Karpas-422 (cell line): ENCODE measurements around the gene GPA33. TPM values are rescaled to one million over a fixed set of nuclear protein-coding genes. Genes with fewer than 3 reads are reported as not detected.

ENCODE experiments used
- DNase-seq: peaks from one replicate; pipeline ENCODE4 v3.0.0-alpha.2; 2015
- H2AFZ ChIP-seq: fragments of 200-600 bp; sonication (generic); 2 replicates; pipeline ENCODE4 v1.6.1; 2014; ENCODE audit warnings: antibody characterized with exemption, low read length, mixed read lengths
- H3K27ac ChIP-seq: fragments of 200-600 bp; sonication (generic); 2 replicates; pipeline ENCODE4 v1.5.1; 2014; ENCODE audit warnings: mild to moderate bottlenecking, low read length, moderate library complexity
- H3K27me3 ChIP-seq: fragments of 200-600 bp; sonication (generic); 2 replicates; pipeline ENCODE4 v1.6.1; 2014; ENCODE audit warnings: low read length, mixed read lengths
- H3K36me3 ChIP-seq: fragments of 200-600 bp; sonication (generic); 2 replicates; pipeline ENCODE4 v1.6.1; 2014; ENCODE audit warnings: low read length, mixed read lengths; ENCODE audit not compliant: insufficient read depth
- H3K4me1 ChIP-seq: fragments of 200-600 bp; sonication (generic); 2 replicates; pipeline ENCODE4 v1.6.1; 2014; ENCODE audit warnings: mild to moderate bottlenecking, low read length, mixed read lengths
- H3K4me2 ChIP-seq: fragments of 200-600 bp; sonication (generic); 2 replicates; pipeline ENCODE4 v1.6.1; 2014; ENCODE audit warnings: low read length, low read depth, mild to moderate bottlenecking; ENCODE audit not compliant: poor library complexity, severe bottlenecking
- H3K4me3 ChIP-seq: fragments of 200-600 bp; sonication (generic); 2 replicates; pipeline ENCODE4 v1.5.1; 2014; ENCODE audit warnings: mild to moderate bottlenecking, antibody characterized with exemption, low read length, mixed read lengths
- H3K79me2 ChIP-seq: fragments of 200-600 bp; sonication (generic); 2 replicates; pipeline ENCODE4 v1.6.1; 2014; ENCODE audit warnings: mild to moderate bottlenecking, low read length, mixed read lengths
- H3K9ac ChIP-seq: fragments of 200-600 bp; sonication (generic); 2 replicates; pipeline ENCODE4 v1.6.0; 2014; ENCODE audit warnings: low read length
- H3K9me2 ChIP-seq: fragments of 200-600 bp; sonication (generic), shearing (Covaris generic); replicated peaks from 2 replicates; pipeline ENCODE4 v1.6.0; 2014; ENCODE audit warnings: mild to moderate bottlenecking, low read length, moderate library complexity; ENCODE audit not compliant: insufficient read depth
- H3K9me3 ChIP-seq: fragments of 300-700, 200-600 bp; sonication (generic); 2 replicates; pipeline ENCODE4 v1.6.1; 2014; ENCODE audit warnings: low read length, mixed read lengths
- H4K20me1 ChIP-seq: fragments of 200-600 bp; sonication (generic); 2 replicates; pipeline ENCODE4 v1.6.1; 2014; ENCODE audit warnings: mild to moderate bottlenecking, antibody characterized with exemption, low read length, low read depth; ENCODE audit not compliant: insufficient read depth
- total RNA-seq: library from RNA; depleted of rRNA; stranded (reverse); fragments of >200 nt; shearing (Covaris generic); gene quantifications from 2 replicates; pipeline ENCODE4 v1.2.3, GENCODE V29; 2014; ENCODE audit warnings: low replicate concordance

The GPA33 gene
- total RNA-seq, 1 experiment from 2014 or later = not detected

GRCh38 chr1:167122121-167122480, 31.9 kb upstream of the GPA33 start:
- Histone ChIP-seq H3K27me3 (no peaks in the 10 kb centered on the region), H3K4me3 (no peak overlapping the region), H3K9me3 (no peaks in the 10 kb centered on the region), H3K27ac (no peak overlapping the region), H2AFZ (no peak overlapping the region), H3K9me2 (no peaks in the 10 kb centered on the region), H3K79me2 (no peaks in the 10 kb centered on the region), H4K20me1 (no peaks in the 10 kb centered on the region), H3K4me1 (no peaks in the 10 kb centered on the region), H3K4me2 (no peak overlapping the region), H3K9ac (no peak overlapping the region), H3K36me3 (no peaks in the 10 kb centered on the region)
- DNase-seq = no peak

DNA sequence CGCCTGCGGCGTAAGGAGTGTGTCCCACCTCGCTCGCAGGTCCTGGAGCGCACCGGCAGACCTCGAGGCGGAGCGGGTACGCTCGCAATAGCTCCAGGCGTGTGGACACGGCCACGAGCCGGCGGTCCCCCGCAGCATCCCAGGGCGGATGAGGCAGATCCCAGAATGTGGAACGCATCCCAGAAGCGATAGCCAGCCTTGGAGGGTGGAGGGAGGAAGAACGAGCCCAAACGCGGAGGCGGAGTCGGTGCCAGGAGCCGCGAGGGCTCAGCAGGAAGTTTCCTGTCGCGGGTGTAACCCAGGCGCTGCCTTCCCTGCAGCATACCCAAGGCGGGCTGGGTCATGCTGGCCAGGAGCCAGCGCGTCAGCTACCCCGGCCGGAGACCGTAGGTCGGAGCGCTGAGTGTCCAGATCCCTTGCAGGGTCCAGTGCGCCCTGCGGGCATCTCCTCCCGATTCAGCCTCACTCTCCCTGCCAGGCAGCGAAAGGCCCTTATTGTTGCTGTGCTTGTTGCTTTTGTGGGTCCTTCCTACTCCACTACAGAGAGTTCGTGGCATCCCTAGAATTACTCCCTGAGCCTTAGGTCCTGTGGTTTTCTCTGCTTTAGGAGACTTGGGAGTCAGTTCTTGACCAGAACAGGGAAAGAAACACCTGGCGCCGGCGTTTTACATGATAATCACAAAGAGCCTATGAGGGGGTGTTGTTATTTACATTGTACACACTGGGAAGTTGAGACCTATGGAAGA, 31.4 kb upstream of the GPA33 start:
- H3K4me1 ChIP-seq = no peaks in the 10 kb centered on the region
- H4K20me1 ChIP-seq = no peaks in the 10 kb centered on the region
- H3K4me2 ChIP-seq = no peak overlapping the region
- H3K36me3 ChIP-seq = no peaks in the 10 kb centered on the region
- H3K27me3 ChIP-seq = no peaks in the 10 kb centered on the region
- H3K27ac ChIP-seq = no peak overlapping the region
- H3K9me3 ChIP-seq = no peaks in the 10 kb centered on the region
- no peak overlapping the region for H3K9ac ChIP-seq
- H3K79me2 ChIP-seq = no peaks in the 10 kb centered on the region
- H3K4me3 ChIP-seq = no peak overlapping the region
- H2AFZ ChIP-seq = no peak overlapping the region
- H3K9me2 ChIP-seq = no peaks in the 10 kb centered on the region
- DNase-seq = no peak

DNA sequence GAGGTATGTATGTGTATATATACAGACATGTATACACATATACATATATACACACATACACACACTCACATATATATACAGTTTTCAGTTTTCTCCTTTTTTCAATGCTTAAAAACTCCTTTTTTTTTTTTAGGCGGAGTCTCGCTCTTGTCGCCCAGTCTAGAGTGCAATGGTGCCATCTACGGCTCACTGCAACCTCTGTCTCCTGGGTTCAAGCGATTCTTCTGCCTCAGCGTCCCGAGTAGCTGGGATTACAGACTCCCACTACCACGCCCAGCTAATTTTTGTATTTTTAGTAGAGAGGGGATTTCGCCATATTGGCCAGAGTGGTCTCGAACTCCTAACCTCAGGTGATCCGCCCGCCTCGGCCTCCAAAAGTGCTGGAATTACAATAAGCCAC, 30.7 kb upstream of the GPA33 start:
- no peaks in the 10 kb centered on the region for H3K79me2 ChIP-seq
- H3K36me3 ChIP-seq = no peaks in the 10 kb centered on the region
- no peaks in the 10 kb centered on the region for H4K20me1 ChIP-seq
- H3K4me2 ChIP-seq = no peak overlapping the region
- no peaks in the 10 kb centered on the region for H3K9me3 ChIP-seq
- DNase-seq = no peak
- H3K4me1 ChIP-seq = no peaks in the 10 kb centered on the region
- no peaks in the 10 kb centered on the region for H3K9me2 ChIP-seq
- H3K9ac ChIP-seq = no peak overlapping the region
- no peak overlapping the region for H2AFZ ChIP-seq
- no peak overlapping the region for H3K27ac ChIP-seq
- no peaks in the 10 kb centered on the region for H3K27me3 ChIP-seq
- H3K4me3 ChIP-seq = no peak overlapping the region

DNA sequence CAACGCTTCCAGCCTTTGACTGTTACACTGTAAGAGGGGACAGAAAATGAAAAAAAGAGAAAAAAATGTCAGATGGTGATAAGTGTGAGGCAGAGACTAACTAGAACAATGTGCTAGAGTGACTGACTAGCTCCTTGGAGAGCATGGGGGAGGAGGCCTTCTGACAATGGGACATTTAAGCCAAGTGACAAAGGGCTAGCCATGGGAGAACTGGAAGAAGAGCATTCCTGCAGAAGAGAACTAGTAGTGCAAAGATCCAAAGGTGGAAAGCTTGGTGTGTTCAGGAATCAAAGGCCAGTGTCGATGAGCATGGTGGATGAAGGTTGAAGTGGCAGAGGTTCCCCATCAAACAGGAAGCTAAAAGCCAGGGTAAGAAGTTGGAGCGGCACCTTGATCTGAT, 29.5 kb upstream of the GPA33 start:
- Histone ChIP-seq H3K4me1 (peaks cover 8% of the 10 kb centered on the region), H3K9me2 (no peaks in the 10 kb centered on the region), H3K27ac (no peak overlapping the region), H3K4me3 (no peak overlapping the region), H3K79me2 (no peaks in the 10 kb centered on the region), H3K9ac (no peak overlapping the region), H2AFZ (no peak overlapping the region), H4K20me1 (no peaks in the 10 kb centered on the region), H3K36me3 (no peaks in the 10 kb centered on the region), H3K27me3 (no peaks in the 10 kb centered on the region), H3K4me2 (no peak overlapping the region), H3K9me3 (no peaks in the 10 kb centered on the region)
- no peak for DNase-seq

DNA sequence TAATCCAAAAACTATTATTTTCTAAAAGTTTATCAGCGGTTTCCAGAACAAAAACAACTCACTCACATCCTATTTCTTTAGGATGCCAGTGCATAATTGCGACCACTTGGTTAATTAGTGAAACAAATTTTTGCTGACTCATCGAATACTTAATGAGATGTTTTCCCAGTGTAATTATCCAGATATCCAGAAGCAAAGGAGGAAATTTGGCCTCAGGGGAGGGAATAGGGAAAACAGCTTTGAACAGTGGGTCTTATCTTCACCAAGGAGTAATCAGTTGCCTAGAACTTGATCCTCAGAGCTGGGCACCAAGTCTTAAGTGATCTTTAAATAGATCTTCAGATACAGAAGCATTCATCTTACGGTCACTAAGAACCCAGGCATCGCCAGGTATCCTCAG, 28.0 kb upstream of the GPA33 start:
- DNase-seq = no peak

GRCh38 chr1:167117225-167117624, 27.0 kb upstream of the GPA33 start:
- Histone ChIP-seq H2AFZ (no peak overlapping the region), H4K20me1 (no peaks in the 10 kb centered on the region), H3K4me2 (no peak overlapping the region), H3K9me3 (no peaks in the 10 kb centered on the region), H3K4me1 (peaks cover 12% of the 10 kb centered on the region), H3K27me3 (no peaks in the 10 kb centered on the region), H3K27ac (no peak overlapping the region), H3K4me3 (no peak overlapping the region), H3K79me2 (no peaks in the 10 kb centered on the region), H3K9ac (no peak overlapping the region), H3K36me3 (no peaks in the 10 kb centered on the region), H3K9me2 (no peaks in the 10 kb centered on the region)
- no peak for DNase-seq

More for the DNA sequence above, 28.0 kb upstream of the GPA33 start:
- Histone ChIP-seq H3K27me3 (no peaks in the 10 kb centered on the region), H3K4me3 (no peak overlapping the region), H3K27ac (no peak overlapping the region), H3K79me2 (no peaks in the 10 kb centered on the region), H3K4me2 (no peak overlapping the region), H3K9me3 (no peaks in the 10 kb centered on the region), H3K9ac (no peak overlapping the region), H3K4me1 (peaks cover 12% of the 10 kb centered on the region), H4K20me1 (no peaks in the 10 kb centered on the region), H3K36me3 (no peaks in the 10 kb centered on the region), H2AFZ (no peak overlapping the region), H3K9me2 (no peaks in the 10 kb centered on the region)

- no peak for DNase-seq
- no peak overlapping the region for H2AFZ ChIP-seq
Measured at GRCh38 chr1:167116174-167116573, 26.0 kb upstream of the GPA33 start.

GRCh38 chr1:167115655-167116054, 25.5 kb upstream of the GPA33 start:
- H3K9ac ChIP-seq = no peak overlapping the region

More at GRCh38 chr1:167116174-167116573, 26.0 kb upstream of the GPA33 start:
- Histone ChIP-seq H3K4me3 (no peak overlapping the region), H3K9ac (no peak overlapping the region), H3K79me2 (no peaks in the 10 kb centered on the region), H3K4me1 (peaks cover 12% of the 10 kb centered on the region), H3K9me3 (no peaks in the 10 kb centered on the region), H3K27me3 (no peaks in the 10 kb centered on the region), H4K20me1 (no peaks in the 10 kb centered on the region), H3K27ac (no peak overlapping the region), H3K9me2 (no peaks in the 10 kb centered on the region), H3K4me2 (no peak overlapping the region), H3K36me3 (no peaks in the 10 kb centered on the region)

More at GRCh38 chr1:167115655-167116054, 25.5 kb upstream of the GPA33 start:
- H3K27me3 ChIP-seq = no peaks in the 10 kb centered on the region
- no peaks in the 10 kb centered on the region for H3K9me2 ChIP-seq
- H3K27ac ChIP-seq = no peak overlapping the region
- no peak overlapping the region for H3K4me2 ChIP-seq
- no peak for DNase-seq
- H3K79me2 ChIP-seq = no peaks in the 10 kb centered on the region
- H2AFZ ChIP-seq = no peak overlapping the region
- H4K20me1 ChIP-seq = no peaks in the 10 kb centered on the region
- H3K4me3 ChIP-seq = no peak overlapping the region
- H3K36me3 ChIP-seq = no peaks in the 10 kb centered on the region
- H3K4me1 ChIP-seq = peaks cover 12% of the 10 kb centered on the region
- no peaks in the 10 kb centered on the region for H3K9me3 ChIP-seq
